Lower leg skin (tissue), 4 donors: ENCODE data around the gene RPS14. TPM values are rescaled to one million over a fixed set of nuclear protein-coding genes. Genes with fewer than 3 reads are reported as not detected.

Experiments
- DNase-seq, 2 donors: peaks; one replicate each; pipeline ENCODE4 v3.0.0-alpha.2; 2019; ENCODE audit warnings: low spot score in 2 of 2
- H3K4me3 ChIP-seq: fragments of 200-600 bp; sonication (generic); 2 replicates; pipeline ENCODE4 v1.5.1; 2017; ENCODE audit warnings: mild to moderate bottlenecking, low read depth; ENCODE audit not compliant: poor library complexity, severe bottlenecking
- POLR2A ChIP-seq, 2 donors: fragments of 450-650 bp; IDR thresholded peaks; one replicate each; pipeline ENCODE4 v1.6.1; 2016 to 2017; ENCODE audit warnings: antibody characterized with exemption in 2 of 2, mild to moderate bottlenecking in 1 of 2, moderate library complexity in 1 of 2
- WGBS, 2 donors: methylation state at CpG; one replicate each; pipeline ENCODE4 v1.1.5; 2018; 5-methylcytosine and 5-hydroxymethylcytosine counted together
- intact Hi-C: fragments of 100-400 bp; cut with DNase I; formaldehyde crosslinking; loops from one replicate; pipeline ENCODE4 v1.15.0; 2023; ENCODE audit warnings: low total_unique reads
- total RNA-seq, 4 donors: library from RNA; depleted of rRNA; stranded (reverse); fragments of >200 nt; gene quantifications; one replicate each; pipeline ENCODE4 v1.1.0, GENCODE V29; 2016
- TF ChIP-seq, protein P1 (sequence below), 3 donors: fragments of 450-650 bp; IDR thresholded peaks; one replicate each; pipeline ENCODE4 v1.5.1; 2016; ENCODE audit warnings: antibody characterized with exemption in 3 of 3, mild to moderate bottlenecking in 3 of 3, moderate library complexity in 2 of 3

The RPS14 gene
- total RNA-seq, 4 donors from 2014 or later = 2,497 to 4,490 (median 3,854) TPM

DNA sequence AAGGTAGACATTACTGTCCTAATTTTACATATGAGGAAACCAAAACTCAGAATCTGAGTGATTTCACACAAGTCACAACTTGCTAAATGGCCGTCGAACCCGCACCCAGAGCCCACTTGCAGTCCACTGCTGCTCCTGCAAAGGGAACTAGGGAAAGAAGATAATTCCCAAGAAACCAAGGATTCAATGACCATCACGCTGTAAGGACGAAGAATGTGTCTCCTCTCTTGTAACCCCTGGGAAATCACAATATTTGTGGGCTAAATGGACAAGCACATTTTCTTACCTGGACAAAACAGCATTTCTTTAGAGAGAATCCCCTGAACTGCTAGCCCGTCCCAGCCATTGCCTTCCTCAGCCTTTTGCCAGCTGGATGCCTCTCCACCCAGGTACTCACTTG, 2.4 kb downstream of the RPS14 start:
- 80 to 82% methylated on average over 6 of the region's 6 CpGs for WGBS, 2 donors

DNA sequence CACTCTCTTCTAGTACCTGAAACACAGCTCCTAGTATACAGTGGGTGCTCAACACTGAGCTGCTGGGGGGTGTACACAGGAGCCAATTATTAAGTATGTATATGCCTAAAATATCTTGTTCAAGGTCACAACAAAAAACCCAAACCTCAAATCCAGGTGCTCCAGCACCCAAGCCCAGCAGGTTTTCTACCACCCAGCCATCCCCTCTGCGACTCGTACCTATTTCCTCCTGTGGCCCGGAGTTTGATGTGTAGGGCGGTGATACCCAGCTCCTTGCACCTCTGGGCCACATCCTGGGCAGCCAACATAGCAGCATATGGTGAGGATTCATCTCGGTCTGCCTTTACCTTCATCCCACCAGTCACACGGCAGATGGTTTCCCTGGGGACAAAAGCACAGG, 3.0 kb downstream of the RPS14 start:
- H3K4me3 ChIP-seq = no peak overlapping the region
- intact Hi-C loops = no loop called here
- DNase-seq = no peak
- 90% methylated on average over 6 of the region's 6 CpGs for WGBS, 2 donors
- TF ChIP-seq POLR2A (IDR thresholded peaks at IDR 0.05) = no peak
- TF ChIP-seq, protein P1, sequence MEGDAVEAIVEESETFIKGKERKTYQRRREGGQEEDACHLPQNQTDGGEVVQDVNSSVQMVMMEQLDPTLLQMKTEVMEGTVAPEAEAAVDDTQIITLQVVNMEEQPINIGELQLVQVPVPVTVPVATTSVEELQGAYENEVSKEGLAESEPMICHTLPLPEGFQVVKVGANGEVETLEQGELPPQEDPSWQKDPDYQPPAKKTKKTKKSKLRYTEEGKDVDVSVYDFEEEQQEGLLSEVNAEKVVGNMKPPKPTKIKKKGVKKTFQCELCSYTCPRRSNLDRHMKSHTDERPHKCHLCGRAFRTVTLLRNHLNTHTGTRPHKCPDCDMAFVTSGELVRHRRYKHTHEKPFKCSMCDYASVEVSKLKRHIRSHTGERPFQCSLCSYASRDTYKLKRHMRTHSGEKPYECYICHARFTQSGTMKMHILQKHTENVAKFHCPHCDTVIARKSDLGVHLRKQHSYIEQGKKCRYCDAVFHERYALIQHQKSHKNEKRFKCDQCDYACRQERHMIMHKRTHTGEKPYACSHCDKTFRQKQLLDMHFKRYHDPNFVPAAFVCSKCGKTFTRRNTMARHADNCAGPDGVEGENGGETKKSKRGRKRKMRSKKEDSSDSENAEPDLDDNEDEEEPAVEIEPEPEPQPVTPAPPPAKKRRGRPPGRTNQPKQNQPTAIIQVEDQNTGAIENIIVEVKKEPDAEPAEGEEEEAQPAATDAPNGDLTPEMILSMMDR (IDR thresholded peaks at IDR 0.05) = no peak

More for the DNA sequence above, 2.4 kb downstream of the RPS14 start:
- intact Hi-C loops = no loop called here
- TF ChIP-seq POLR2A (IDR thresholded peaks at IDR 0.05) = no peak
- TF ChIP-seq, protein P1 (IDR thresholded peaks at IDR 0.05) = no peak
- no peak for DNase-seq
- H3K4me3 ChIP-seq = no peak overlapping the region

DNA sequence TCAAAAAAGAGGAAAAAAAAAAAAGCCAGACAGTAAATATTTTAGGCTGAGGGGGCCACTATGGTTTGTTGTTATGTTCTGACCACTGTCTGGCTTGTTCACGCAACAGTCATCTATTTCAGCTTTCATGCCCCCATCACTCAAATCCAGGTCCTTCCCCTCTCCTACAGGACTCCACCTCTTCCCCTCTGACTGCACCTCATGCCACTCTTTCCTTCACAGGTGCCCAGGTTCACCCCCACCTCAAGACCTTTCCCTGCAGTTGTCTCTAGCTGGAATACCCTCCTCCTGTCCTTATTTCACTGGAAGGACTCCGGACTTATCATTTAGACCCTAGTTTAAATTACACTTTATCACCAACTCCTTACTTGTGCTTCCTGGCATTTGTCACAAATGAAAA, 3.5 kb downstream of the RPS14 start:
- WGBS, 2 donors = 94 to 96% methylated on average over 2 of the region's 2 CpGs
- DNase-seq = no peak
- TF ChIP-seq POLR2A (IDR thresholded peaks at IDR 0.05) = no peak
- TF ChIP-seq, protein P1 (IDR thresholded peaks at IDR 0.05) = no peak
- intact Hi-C loops = no loop called here
- no peak overlapping the region for H3K4me3 ChIP-seq

DNA sequence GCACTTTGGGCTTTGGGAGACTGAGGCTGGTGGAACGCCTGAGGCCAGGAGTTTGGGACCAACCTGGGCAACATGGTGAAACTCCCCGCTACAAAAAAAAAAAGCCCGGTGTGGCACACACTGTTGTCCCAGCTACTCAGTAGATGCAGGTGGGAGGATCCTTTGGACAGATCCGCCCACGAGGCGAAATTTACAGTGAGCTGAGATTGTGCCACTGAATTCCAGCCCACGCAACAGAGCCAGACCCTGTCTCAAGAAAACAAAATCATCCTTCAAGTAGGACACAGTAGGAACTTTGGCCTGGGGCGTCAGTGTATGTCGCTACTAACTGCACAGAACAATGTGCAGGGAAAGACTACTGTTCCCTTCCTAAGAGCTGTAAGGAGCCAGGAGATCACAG, 4.8 kb downstream of the RPS14 start:
- H3K4me3 ChIP-seq = no peak overlapping the region
- 72 to 80% methylated on average over 9 of the region's 9 CpGs for WGBS, 2 donors
- no peak for DNase-seq
- intact Hi-C loops = no loop called here
- TF ChIP-seq, protein P1 (IDR thresholded peaks at IDR 0.05) = no peak
- no peak for TF ChIP-seq POLR2A (IDR thresholded peaks at IDR 0.05)

DNA sequence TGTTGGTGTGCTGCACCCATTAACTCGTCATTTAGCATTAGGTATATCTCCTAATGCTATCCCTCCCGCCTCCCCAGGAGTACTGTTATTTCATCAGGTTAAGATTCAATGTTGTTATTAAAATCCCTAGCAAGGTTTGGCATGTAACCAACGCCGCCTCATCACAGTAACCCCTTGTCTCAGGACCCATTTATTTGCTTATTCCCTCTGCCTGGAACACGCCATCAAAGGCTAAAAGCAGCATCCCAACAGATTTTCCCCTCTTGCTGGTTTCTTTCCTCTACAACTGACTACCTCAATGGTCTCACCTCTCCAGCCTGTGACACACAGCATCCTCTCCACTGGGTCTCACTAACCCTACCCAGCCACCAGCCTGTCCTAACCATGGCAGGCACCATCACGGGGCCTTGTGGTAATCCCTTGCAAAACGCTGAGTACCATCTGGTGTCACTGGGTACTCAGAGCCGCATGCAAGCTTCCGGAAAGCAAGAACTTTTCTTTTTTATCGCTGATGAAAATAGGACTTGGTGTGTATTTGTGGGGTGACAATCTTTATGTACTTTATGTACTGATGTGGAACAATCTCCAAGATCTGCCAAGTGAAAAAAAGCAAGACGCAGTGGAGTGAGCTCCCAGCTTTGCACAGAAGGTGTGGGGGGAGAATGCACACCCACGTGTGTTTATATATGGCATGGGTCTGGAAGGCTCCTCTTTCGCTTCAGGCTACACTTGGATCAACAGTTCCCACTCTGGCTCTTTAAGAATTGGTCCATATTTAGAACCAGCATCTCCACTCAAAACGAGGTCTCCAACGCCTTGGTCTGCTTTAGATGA, 6.1 kb downstream of the RPS14 start:
- intact Hi-C loops = no loop called here
- TF ChIP-seq, protein P1 (IDR thresholded peaks at IDR 0.05) = no peak
- no peak for TF ChIP-seq POLR2A (IDR thresholded peaks at IDR 0.05)
- DNase-seq = no peak
- WGBS, 2 donors = 77% methylated on average over 15 of the region's 15 CpGs
- H3K4me3 ChIP-seq = no peak overlapping the region

DNA sequence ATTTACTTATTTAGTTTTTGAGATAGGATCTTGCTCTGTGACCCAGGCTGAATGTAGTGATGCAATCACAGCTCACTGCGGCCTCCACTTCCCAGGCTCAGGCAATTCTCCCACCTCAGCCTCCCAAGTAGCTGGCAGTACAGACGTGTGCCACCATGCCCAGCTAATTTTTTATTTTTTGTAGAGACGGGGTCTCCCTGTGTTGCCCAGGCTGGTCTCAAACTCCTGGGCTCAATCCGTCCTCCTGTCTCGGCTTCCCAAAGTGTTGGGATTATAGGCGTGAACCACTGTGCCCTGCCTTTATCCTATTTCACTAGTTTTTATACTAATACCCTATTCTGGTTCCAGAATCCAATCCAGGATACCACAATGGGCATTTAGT, 6.8 kb downstream of the RPS14 start:
- no peak overlapping the region for H3K4me3 ChIP-seq
- DNase-seq = no peak
- 74 to 79% methylated on average over 6 of the region's 6 CpGs for WGBS, 2 donors
- TF ChIP-seq, protein P1 (IDR thresholded peaks at IDR 0.05) = no peak
- no peak for TF ChIP-seq POLR2A (IDR thresholded peaks at IDR 0.05)
- intact Hi-C loops = no loop called here
